ENCODE data around the gene NHSL1.

NHSL1 gene

DNA sequence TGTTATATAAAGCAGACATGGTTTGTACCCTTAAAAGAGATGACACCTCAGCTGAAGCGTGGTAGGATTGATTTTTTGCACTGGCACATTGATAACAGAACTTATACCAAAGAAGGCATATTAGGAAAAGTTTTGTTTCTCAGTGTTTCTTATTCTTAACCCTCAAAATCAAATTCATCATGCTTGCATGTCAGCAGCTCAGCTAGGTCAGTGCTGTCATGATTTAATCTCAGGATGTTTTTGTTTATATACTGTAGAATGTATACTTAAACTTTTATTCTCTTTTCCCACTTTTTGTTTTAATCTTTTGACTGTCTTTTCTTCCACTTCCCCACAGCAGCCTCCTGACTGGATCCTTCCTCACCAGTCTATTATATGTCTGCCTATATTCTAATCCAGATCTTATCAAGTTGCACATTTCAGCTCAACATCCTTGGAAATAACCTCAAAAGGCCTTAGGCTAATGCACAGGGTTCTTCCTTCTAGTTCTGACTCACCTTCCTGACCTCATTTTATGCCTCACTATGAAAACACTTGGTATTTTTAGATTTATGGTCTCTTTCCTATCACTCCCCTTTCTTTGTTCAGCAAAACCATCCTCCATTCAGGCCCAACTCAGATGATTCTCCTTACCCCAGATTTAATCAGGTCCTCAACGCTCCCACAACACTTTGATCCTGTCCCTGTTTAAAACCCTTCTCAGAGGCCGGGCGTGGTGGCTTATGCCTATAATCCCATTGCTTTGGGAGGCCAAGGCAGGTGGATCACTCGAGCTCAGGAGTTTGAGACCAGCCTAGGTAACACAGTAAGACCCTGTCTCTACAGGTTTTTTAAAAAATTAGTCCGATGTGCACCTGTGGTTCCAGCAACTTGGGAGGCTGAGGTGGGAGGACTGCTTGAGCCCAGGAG is 88.1 kb downstream of the NHSL1 start:
- ChIA-PET CTCF (interaction anchor here (0.6 to 1.8 kb wide), 2 partner anchors 295 to 303 kb away, joined by 3 to 8 read pairs; no protein-coding TSS in a partner anchor), POLR2A (no interaction called here)
- Histone ChIP-seq H3K9me3 (ENCODE audit: control insufficient read depth, insufficient read depth, low read depth, low read length) (no peaks in the 10 kb centered on the region), H3K36me3 (ENCODE audit: control insufficient read depth in 2 of 2, insufficient read depth in 1 of 2, low read length in 2 of 2) (peaks cover 55 to 97% of the 10 kb centered on the region in 2 experiments), H3K4me1 (ENCODE audit: control insufficient read depth, insufficient read depth, low read length) (peaks cover 2% of the 10 kb centered on the region; the same call in 1 of the 2 replicates), H3K27ac (ENCODE audit: extremely low read depth, low read depth, low read length) (peak overlapping the region; percentile 9; the same call in 1 of the 2 replicates), H3K4me3 (ENCODE audit: low read depth, low read length) (no peak overlapping the region)
- TF ChIP-seq WT1 (tag by site-specific recombination; IDR thresholded peaks at IDR 0.05) (peak; percentile 83), ZNF174 (tag by site-specific recombination; IDR thresholded peaks at IDR 0.05) (no peak), ZNF677 (tag by site-specific recombination; IDR thresholded peaks at IDR 0.05) (no peak), ZNF624 (tag by site-specific recombination; IDR thresholded peaks at IDR 0.05) (no peak), SP7 (tag by site-specific recombination; IDR thresholded peaks at IDR 0.05) (peak; percentile 94), ZNF184 (tag by site-specific recombination; IDR thresholded peaks at IDR 0.05) (peak; percentile 28; the same call in 1 of the 2 replicates), ZNF140 (tag by site-specific recombination; IDR thresholded peaks at IDR 0.05) (no peak), ZXDB (tag by site-specific recombination; IDR thresholded peaks at IDR 0.05) (peak; percentile 19; the same call in 1 of the 2 replicates), ZNF626 (tag by site-specific recombination; IDR thresholded peaks at IDR 0.05) (no peak), ZNF350 (tag by site-specific recombination; IDR thresholded peaks at IDR 0.05) (0 out of 2 replicates have a peak, but pooled peaks have one; percentile 2), ZNF530 (tag by site-specific recombination; IDR thresholded peaks at IDR 0.05; ENCODE audit: low read depth) (no peak), ZFP69B (tag by site-specific recombination; IDR thresholded peaks at IDR 0.05) (no peak), FEZF1 (tag by site-specific recombination; IDR thresholded peaks at IDR 0.05) (no peak), OSR2 (tag by site-specific recombination; IDR thresholded peaks at IDR 0.05) (0 out of 2 replicates have a peak, but pooled peaks have one; percentile 25), ZNF548 (tag by site-specific recombination; IDR thresholded peaks at IDR 0.05) (no peak), TRIM28 (IDR thresholded peaks at IDR 0.05; ENCODE audit: borderline replicate concordance, low read length) (peak; percentile 51; the same call in 1 of the 2 replicates), ZNF791 (tag by site-specific recombination; IDR thresholded peaks at IDR 0.05) (no peak), ZNF266 (tag by site-specific recombination; IDR thresholded peaks at IDR 0.05; ENCODE audit: low read depth) (no peak), ZNF10 (tag by site-specific recombination; IDR thresholded peaks at IDR 0.05) (no peak)
- TF ChIP-seq, protein P1, sequence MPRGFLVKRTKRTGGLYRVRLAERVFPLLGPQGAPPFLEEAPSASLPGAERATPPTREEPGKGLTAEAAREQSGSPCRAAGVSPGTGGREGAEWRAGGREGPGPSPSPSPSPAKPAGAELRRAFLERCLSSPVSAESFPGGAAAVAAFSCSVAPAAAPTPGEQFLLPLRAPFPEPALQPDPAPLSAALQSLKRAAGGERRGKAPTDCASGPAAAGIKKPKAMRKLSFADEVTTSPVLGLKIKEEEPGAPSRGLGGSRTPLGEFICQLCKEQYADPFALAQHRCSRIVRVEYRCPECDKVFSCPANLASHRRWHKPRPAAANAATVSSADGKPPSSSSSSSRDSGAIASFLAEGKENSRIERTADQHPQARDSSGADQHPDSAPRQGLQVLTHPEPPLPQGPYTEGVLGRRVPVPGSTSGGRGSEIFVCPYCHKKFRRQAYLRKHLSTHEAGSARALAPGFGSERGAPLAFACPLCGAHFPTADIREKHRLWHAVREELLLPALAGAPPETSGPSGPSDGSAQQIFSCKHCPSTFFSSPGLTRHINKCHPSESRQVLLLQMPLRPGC (tag by site-specific recombination; IDR thresholded peaks at IDR 0.05) = peak; percentile 63; the same call in 1 of the 2 replicates
- TF ChIP-seq, protein P2, sequence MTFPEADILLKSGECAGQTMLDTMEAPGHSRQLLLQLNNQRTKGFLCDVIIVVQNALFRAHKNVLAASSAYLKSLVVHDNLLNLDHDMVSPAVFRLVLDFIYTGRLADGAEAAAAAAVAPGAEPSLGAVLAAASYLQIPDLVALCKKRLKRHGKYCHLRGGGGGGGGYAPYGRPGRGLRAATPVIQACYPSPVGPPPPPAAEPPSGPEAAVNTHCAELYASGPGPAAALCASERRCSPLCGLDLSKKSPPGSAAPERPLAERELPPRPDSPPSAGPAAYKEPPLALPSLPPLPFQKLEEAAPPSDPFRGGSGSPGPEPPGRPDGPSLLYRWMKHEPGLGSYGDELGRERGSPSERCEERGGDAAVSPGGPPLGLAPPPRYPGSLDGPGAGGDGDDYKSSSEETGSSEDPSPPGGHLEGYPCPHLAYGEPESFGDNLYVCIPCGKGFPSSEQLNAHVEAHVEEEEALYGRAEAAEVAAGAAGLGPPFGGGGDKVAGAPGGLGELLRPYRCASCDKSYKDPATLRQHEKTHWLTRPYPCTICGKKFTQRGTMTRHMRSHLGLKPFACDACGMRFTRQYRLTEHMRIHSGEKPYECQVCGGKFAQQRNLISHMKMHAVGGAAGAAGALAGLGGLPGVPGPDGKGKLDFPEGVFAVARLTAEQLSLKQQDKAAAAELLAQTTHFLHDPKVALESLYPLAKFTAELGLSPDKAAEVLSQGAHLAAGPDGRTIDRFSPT (tag by site-specific recombination; IDR thresholded peaks at IDR 0.05) = 0 out of 2 replicates have a peak, but pooled peaks have one; percentile 39
- TF ChIP-seq, protein P3, sequence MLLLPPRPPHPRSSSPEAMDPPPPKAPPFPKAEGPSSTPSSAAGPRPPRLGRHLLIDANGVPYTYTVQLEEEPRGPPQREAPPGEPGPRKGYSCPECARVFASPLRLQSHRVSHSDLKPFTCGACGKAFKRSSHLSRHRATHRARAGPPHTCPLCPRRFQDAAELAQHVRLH (tag by site-specific recombination; IDR thresholded peaks at IDR 0.05) = no peak
- TF ChIP-seq, protein P4, sequence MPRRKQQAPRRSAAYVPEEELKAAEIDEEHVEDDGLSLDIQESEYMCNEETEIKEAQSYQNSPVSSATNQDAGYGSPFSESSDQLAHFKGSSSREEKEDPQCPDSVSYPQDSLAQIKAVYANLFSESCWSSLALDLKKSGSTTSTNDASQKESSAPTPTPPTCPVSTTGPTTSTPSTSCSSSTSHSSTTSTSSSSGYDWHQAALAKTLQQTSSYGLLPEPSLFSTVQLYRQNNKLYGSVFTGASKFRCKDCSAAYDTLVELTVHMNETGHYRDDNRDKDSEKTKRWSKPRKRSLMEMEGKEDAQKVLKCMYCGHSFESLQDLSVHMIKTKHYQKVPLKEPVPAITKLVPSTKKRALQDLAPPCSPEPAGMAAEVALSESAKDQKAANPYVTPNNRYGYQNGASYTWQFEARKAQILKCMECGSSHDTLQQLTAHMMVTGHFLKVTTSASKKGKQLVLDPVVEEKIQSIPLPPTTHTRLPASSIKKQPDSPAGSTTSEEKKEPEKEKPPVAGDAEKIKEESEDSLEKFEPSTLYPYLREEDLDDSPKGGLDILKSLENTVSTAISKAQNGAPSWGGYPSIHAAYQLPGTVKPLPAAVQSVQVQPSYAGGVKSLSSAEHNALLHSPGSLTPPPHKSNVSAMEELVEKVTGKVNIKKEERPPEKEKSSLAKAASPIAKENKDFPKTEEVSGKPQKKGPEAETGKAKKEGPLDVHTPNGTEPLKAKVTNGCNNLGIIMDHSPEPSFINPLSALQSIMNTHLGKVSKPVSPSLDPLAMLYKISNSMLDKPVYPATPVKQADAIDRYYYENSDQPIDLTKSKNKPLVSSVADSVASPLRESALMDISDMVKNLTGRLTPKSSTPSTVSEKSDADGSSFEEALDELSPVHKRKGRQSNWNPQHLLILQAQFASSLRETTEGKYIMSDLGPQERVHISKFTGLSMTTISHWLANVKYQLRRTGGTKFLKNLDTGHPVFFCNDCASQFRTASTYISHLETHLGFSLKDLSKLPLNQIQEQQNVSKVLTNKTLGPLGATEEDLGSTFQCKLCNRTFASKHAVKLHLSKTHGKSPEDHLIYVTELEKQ (tag by site-specific recombination; IDR thresholded peaks at IDR 0.05; ENCODE audit: borderline replicate concordance) = peak; percentile 35; the same call in 1 of the 2 replicates
- TF ChIP-seq, protein P5, sequence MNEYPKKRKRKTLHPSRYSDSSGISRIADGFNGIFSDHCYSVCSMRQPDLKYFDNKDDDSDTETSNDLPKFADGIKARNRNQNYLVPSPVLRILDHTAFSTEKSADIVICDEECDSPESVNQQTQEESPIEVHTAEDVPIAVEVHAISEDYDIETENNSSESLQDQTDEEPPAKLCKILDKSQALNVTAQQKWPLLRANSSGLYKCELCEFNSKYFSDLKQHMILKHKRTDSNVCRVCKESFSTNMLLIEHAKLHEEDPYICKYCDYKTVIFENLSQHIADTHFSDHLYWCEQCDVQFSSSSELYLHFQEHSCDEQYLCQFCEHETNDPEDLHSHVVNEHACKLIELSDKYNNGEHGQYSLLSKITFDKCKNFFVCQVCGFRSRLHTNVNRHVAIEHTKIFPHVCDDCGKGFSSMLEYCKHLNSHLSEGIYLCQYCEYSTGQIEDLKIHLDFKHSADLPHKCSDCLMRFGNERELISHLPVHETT (tag by site-specific recombination; IDR thresholded peaks at IDR 0.05) = peak; percentile 82
- TF ChIP-seq, protein P6, sequence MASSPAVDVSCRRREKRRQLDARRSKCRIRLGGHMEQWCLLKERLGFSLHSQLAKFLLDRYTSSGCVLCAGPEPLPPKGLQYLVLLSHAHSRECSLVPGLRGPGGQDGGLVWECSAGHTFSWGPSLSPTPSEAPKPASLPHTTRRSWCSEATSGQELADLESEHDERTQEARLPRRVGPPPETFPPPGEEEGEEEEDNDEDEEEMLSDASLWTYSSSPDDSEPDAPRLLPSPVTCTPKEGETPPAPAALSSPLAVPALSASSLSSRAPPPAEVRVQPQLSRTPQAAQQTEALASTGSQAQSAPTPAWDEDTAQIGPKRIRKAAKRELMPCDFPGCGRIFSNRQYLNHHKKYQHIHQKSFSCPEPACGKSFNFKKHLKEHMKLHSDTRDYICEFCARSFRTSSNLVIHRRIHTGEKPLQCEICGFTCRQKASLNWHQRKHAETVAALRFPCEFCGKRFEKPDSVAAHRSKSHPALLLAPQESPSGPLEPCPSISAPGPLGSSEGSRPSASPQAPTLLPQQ (tag by site-specific recombination; IDR thresholded peaks at IDR 0.05) = no peak
